RCC 7860 (cell line): ENCODE data around the gene MAML3.

Experiments used
- DNase-seq: peaks from one replicate; pipeline ENCODE4 v3.0.0-alpha.2; 2015; ENCODE audit warnings: low spot score
- FAIRE-seq: peaks from 2 replicates; lab custom pipeline; 2012; peaks lifted over from hg19 to GRCh38; lab: Jason Lieb, UNC

Gene MAML3

GRCh38 chr4:139773560-139774318, 380.2 kb downstream of the MAML3 start:
- DNase-seq (no peak), FAIRE-seq (no peak)

GRCh38 chr4:139770361-139770760, 383.6 kb downstream of the MAML3 start:
- FAIRE-seq (no peak), DNase-seq (no peak)

GRCh38 chr4:139769364-139769763, 384.6 kb downstream of the MAML3 start:
- no peak for DNase-seq
- no peak for FAIRE-seq

GRCh38 chr4:139768896-139769295, 385.1 kb downstream of the MAML3 start:
- FAIRE-seq, result no peak
- DNase-seq, result no peak

- DNase-seq, result no peak
- no peak for FAIRE-seq
Measured at GRCh38 chr4:139768366-139768765, 385.6 kb downstream of the MAML3 start.

GRCh38 chr4:139767585-139767984, 386.4 kb downstream of the MAML3 start:
- DNase-seq (no peak), FAIRE-seq (no peak)

- DNase-seq (peak; percentile 26), FAIRE-seq (no peak)
Measured at GRCh38 chr4:139767168-139767567, 386.8 kb downstream of the MAML3 start.

GRCh38 chr4:139764686-139765310, 389.2 kb downstream of the MAML3 start:
- no peak for FAIRE-seq
- DNase-seq, result no peak

- no peak for DNase-seq
- no peak for FAIRE-seq
Measured at GRCh38 chr4:139764182-139764581, 389.8 kb downstream of the MAML3 start.

- no peak for FAIRE-seq
- no peak for DNase-seq
Measured at GRCh38 chr4:139763672-139764071, 390.3 kb downstream of the MAML3 start.

GRCh38 chr4:139763205-139763604, 390.8 kb downstream of the MAML3 start:
- FAIRE-seq (no peak), DNase-seq (no peak)

GRCh38 chr4:139762720-139763119, 391.3 kb downstream of the MAML3 start:
- no peak for FAIRE-seq
- no peak for DNase-seq

- FAIRE-seq (no peak), DNase-seq (no peak)
Measured at GRCh38 chr4:139761461-139761860, 392.5 kb downstream of the MAML3 start.

GRCh38 chr4:139760567-139760966, 393.4 kb downstream of the MAML3 start:
- DNase-seq (no peak), FAIRE-seq (no peak)

GRCh38 chr4:139759097-139759496, 394.9 kb downstream of the MAML3 start:
- FAIRE-seq (no peak), DNase-seq (no peak)

- FAIRE-seq, result no peak
Measured at GRCh38 chr4:139756391-139757180, 397.4 kb downstream of the MAML3 start.

GRCh38 chr4:139754938-139755337, 399.0 kb downstream of the MAML3 start:
- DNase-seq (no peak), FAIRE-seq (no peak)

More at GRCh38 chr4:139756391-139757180, 397.4 kb downstream of the MAML3 start:
- DNase-seq, result no peak

- no peak for FAIRE-seq
- DNase-seq, result no peak
Measured at GRCh38 chr4:139753686-139754085, 400.3 kb downstream of the MAML3 start.

- no peak for DNase-seq
- FAIRE-seq, result no peak
Measured at GRCh38 chr4:139749835-139750498, 404.0 kb downstream of the MAML3 start.

GRCh38 chr4:139749338-139749737, 404.6 kb downstream of the MAML3 start:
- DNase-seq, result no peak

More at GRCh38 chr4:139749338-139749737, 404.6 kb downstream of the MAML3 start:
- FAIRE-seq, result no peak
